Peyer's patch (tissue), 4 donors: ENCODE data around the gene PHF21B. TPM values are rescaled to one million over a fixed set of nuclear protein-coding genes. Genes with fewer than 3 reads are reported as not detected.
"Not testable (repeated sequence)": the region's sequence is repeated elsewhere in the genome, so short reads cannot be mapped to it uniquely, and the experiment has no call there.

Experiments used
- DNase-seq, 3 donors: peaks; one replicate each; pipeline ENCODE4 v3.0.0-alpha.2; 2017 to 2019
- H3K27ac ChIP-seq, 4 donors: fragments of 200-600 bp; sonication (generic); one replicate each; pipeline ENCODE4 v1.5.1; 2016 to 2019
- H3K27me3 ChIP-seq, 2 donors: fragments of 200-600 bp; sonication (generic); one replicate each; pipeline ENCODE4 v1.5.1; 2019
- H3K36me3 ChIP-seq, 3 donors: fragments of 200-600 bp; sonication (generic); one replicate each; pipeline ENCODE4 v1.5.1; 2016 to 2019
- H3K4me1 ChIP-seq, 4 donors: fragments of 200-600 bp; sonication (generic); one replicate each; pipeline ENCODE4 v1.5.1; 2016 to 2019
- H3K4me3 ChIP-seq, 4 donors: fragments of 200-600 bp; sonication (generic); 1 replicate in 3 of 4; 2 replicates in 1 of 4; pipeline ENCODE4 v1.5.1; 2016 to 2019; ENCODE audit warnings: mild to moderate bottlenecking in 1 of 4
- H3K9me3 ChIP-seq, 4 donors: fragments of 200-600 bp; sonication (generic); one replicate each; pipeline ENCODE4 v1.5.1; 2016 to 2019; ENCODE audit warnings: mild to moderate bottlenecking in 1 of 4
- CTCF ChIP-seq, 6 experiments: fragments of 450-650 bp in 4 of 6; fragments of 200-600 bp in 2 of 6; sonication (generic) in 1 of 6; IDR thresholded peaks; one replicate each; pipeline ENCODE4 v1.5.1; 2017 to 2019; ENCODE audit warnings: antibody characterized with exemption in 6 of 6, mild to moderate bottlenecking in 3 of 6, moderate library complexity in 1 of 6
- POLR2A ChIP-seq, 2 donors: fragments of 450-650 bp; IDR thresholded peaks; one replicate each; pipeline ENCODE4 v1.5.1; 2017; ENCODE audit warnings: antibody characterized with exemption in 2 of 2, mild to moderate bottlenecking in 2 of 2, moderate library complexity in 2 of 2
- total RNA-seq, 4 donors: library from RNA; depleted of rRNA; stranded (reverse); fragments of >200 nt; gene quantifications; one replicate each; pipeline ENCODE4 v1.1.0, GENCODE V29; 2016

Gene PHF21B
- total RNA-seq, 4 donors from 2014 or later = not detected

DNA sequence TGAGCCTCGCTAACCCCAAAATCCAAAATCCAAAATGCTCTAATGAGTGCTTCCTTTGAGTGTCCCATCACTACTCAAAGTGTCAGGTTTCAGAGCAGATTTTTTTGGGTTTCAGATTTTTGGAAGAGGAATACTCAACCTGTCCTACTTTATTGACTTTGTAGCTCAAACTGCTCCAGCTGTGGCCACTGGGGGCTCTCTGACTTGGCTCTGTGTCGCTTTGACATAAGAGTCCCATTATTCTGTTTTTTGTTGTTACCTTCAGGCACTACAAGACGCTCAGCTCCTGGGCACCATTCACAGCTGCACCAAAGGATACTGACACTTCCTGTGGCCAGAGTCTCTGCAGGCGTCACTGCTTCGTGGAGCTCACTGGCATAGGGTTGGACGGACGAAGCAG, 41.1 kb downstream of the PHF21B start:
- Histone ChIP-seq H3K9me3 (no peaks in the 10 kb centered on the region), H3K27me3 (no peaks in the 10 kb centered on the region), H3K4me1 (no peaks in the 10 kb centered on the region), H3K27ac (no peak overlapping the region), H3K36me3 (no peaks in the 10 kb centered on the region), H3K4me3 (no peak overlapping the region)
- DNase-seq = no peak
- TF ChIP-seq CTCF (IDR thresholded peaks at IDR 0.05) = no peak
- TF ChIP-seq POLR2A (IDR thresholded peaks at IDR 0.05) = no peak

GRCh38 chr22:44965171-44965570, 44.6 kb downstream of the PHF21B start:
- Histone ChIP-seq H3K27me3 (no peaks in the 10 kb centered on the region), H3K36me3 (no peaks in the 10 kb centered on the region), H3K4me3 (no peak overlapping the region), H3K27ac (no peak overlapping the region), H3K9me3 (no peaks in the 10 kb centered on the region), H3K4me1 (no peaks in the 10 kb centered on the region)
- TF ChIP-seq CTCF (IDR thresholded peaks at IDR 0.05) = no peak
- TF ChIP-seq POLR2A (IDR thresholded peaks at IDR 0.05) = no peak
- DNase-seq = no peak

- Histone ChIP-seq H3K9me3 (no peaks in the 10 kb centered on the region), H3K36me3 (no peaks in the 10 kb centered on the region), H3K27ac (no peak overlapping the region), H3K4me1 (no peaks in the 10 kb centered on the region), H3K4me3 (no peak overlapping the region), H3K27me3 (no peaks in the 10 kb centered on the region)
- no peak for TF ChIP-seq CTCF (IDR thresholded peaks at IDR 0.05)
- DNase-seq = no peak
Observed at GRCh38 chr22:44964722-44965078, 45.1 kb downstream of the PHF21B start.

- no peak overlapping the region for H3K27ac ChIP-seq
Observed at GRCh38 chr22:44963832-44964721, 45.7 kb downstream of the PHF21B start.

GRCh38 chr22:44962741-44963454, 46.9 kb downstream of the PHF21B start:
- Histone ChIP-seq H3K4me3 (no peak overlapping the region), H3K27ac (no peak overlapping the region), H3K9me3 (no peaks in the 10 kb centered on the region), H3K27me3 (no peaks in the 10 kb centered on the region), H3K4me1 (no peaks in the 10 kb centered on the region), H3K36me3 (no peaks in the 10 kb centered on the region)
- no peak for TF ChIP-seq CTCF (IDR thresholded peaks at IDR 0.05)
- TF ChIP-seq POLR2A (IDR thresholded peaks at IDR 0.05) = no peak
- no peak for DNase-seq

More at GRCh38 chr22:44963832-44964721, 45.7 kb downstream of the PHF21B start:
- H3K9me3 ChIP-seq = no peaks in the 10 kb centered on the region
- no peaks in the 10 kb centered on the region for H3K27me3 ChIP-seq
- H3K36me3 ChIP-seq = no peaks in the 10 kb centered on the region
- H3K4me3 ChIP-seq = no peak overlapping the region
- no peak for DNase-seq
- TF ChIP-seq POLR2A (IDR thresholded peaks at IDR 0.05) = no peak
- TF ChIP-seq CTCF (IDR thresholded peaks at IDR 0.05) = no peak
- no peaks in the 10 kb centered on the region for H3K4me1 ChIP-seq

GRCh38 chr22:44961682-44962081, 48.1 kb downstream of the PHF21B start:
- H3K4me3 ChIP-seq, H3K4me1 ChIP-seq, H3K36me3 ChIP-seq, H3K9me3 ChIP-seq, H3K27ac ChIP-seq, DNase-seq, H3K27me3 ChIP-seq: not testable (repeated sequence)
